ENCODE results near the gene EPHA1.

Gene EPHA1

DNA sequence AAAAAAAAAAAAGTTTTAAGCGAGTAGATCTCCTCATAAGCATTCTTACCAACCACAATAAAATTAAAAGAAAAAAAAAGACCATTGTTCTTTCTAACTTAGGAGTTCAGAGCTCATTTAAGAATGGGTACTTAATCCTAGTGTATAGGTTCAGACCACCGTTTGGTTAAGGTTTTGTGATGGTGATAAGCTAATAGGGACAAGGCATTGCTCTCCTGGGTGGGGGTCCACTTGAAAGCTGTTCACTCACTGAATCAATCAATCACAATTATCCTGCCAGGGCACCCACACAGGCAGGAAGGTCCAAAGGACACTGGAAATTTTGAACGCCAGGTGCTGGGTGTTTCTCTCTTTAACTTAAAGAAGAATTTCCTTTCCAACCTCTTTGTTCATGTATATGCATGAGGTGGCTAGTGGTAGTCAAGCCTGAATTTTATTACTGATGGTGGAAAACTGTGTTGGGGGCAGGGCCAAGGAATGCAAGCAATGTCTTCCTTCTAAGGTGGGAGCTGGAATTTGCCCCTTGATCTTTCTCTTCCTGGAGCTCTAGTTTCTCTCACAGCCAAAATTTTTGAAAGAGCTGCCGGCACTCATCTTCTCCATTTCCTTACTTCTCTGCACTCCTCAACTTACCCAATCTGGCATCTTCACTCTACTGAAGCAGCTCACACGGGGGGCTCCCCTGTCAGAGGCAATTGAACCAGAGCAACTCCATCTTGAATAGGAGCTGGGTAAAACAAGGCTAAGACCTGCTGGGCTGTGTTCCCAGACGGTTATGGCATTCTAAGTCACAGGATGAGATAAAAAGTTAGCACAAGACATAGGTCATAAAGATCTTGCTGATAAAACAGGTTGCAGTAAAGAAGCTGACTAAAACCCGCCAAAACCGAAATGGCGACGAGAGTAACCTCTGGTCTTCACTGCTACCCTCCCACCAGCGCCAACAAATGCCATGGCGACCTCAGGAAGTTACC is 38.7 kb downstream of the EPHA1 start:
- TF ChIP-seq, protein P1, sequence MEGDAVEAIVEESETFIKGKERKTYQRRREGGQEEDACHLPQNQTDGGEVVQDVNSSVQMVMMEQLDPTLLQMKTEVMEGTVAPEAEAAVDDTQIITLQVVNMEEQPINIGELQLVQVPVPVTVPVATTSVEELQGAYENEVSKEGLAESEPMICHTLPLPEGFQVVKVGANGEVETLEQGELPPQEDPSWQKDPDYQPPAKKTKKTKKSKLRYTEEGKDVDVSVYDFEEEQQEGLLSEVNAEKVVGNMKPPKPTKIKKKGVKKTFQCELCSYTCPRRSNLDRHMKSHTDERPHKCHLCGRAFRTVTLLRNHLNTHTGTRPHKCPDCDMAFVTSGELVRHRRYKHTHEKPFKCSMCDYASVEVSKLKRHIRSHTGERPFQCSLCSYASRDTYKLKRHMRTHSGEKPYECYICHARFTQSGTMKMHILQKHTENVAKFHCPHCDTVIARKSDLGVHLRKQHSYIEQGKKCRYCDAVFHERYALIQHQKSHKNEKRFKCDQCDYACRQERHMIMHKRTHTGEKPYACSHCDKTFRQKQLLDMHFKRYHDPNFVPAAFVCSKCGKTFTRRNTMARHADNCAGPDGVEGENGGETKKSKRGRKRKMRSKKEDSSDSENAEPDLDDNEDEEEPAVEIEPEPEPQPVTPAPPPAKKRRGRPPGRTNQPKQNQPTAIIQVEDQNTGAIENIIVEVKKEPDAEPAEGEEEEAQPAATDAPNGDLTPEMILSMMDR (IDR thresholded peaks at IDR 0.05; ENCODE audit: poor library complexity, severe bottlenecking): no peak
- no peaks in the 10 kb centered on the region for H3K9me3 ChIP-seq (ENCODE audit: severe bottlenecking)
- no peak overlapping the region for H3K4me3 ChIP-seq (ENCODE audit: severe bottlenecking)
- no peaks in the 10 kb centered on the region for H3K36me3 ChIP-seq (ENCODE audit: low read depth)
- no peak overlapping the region for H3K27ac ChIP-seq (ENCODE audit: poor library complexity, severe bottlenecking)
- H3K4me1 ChIP-seq (ENCODE audit: insufficient read depth, poor library complexity, severe bottlenecking): peaks cover 20% of the 10 kb centered on the region
- ATAC-seq (ENCODE audit: low read depth) (no peak), DNase-seq (ENCODE audit: low spot score) (no peak)
- H3K27me3 ChIP-seq (ENCODE audit: insufficient read depth, poor library complexity, severe bottlenecking): peaks cover 3% of the 10 kb centered on the region

DNA sequence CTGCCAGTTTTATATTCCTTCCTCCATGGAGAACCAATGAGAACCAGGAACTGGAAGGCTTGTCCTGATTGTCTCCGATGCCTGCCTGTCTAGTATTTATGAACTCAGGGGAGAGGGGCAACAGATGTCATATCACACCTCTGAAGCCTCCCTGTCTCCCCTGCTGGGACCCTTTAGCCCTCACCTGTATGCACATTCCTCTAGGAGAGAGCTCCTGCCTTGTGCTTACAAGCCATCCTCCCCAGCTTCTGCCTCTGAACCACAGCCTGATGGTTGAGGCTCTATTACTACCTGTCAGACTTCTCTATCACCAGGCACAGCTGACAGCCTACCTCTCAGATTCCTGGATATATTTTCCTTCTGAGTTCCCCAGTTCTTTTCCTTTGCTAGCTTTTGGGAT is 40.3 kb downstream of the EPHA1 start:
- no peak for DNase-seq (ENCODE audit: low spot score)
- H3K4me1 ChIP-seq (ENCODE audit: insufficient read depth, poor library complexity, severe bottlenecking): peaks cover 17% of the 10 kb centered on the region
- no peaks in the 10 kb centered on the region for H3K36me3 ChIP-seq (ENCODE audit: low read depth)
- H3K27me3 ChIP-seq (ENCODE audit: insufficient read depth, poor library complexity, severe bottlenecking): peaks cover 17% of the 10 kb centered on the region
- TF ChIP-seq, protein P1 (IDR thresholded peaks at IDR 0.05; ENCODE audit: poor library complexity, severe bottlenecking): no peak
- ATAC-seq (ENCODE audit: low read depth): no peak
- H3K27ac ChIP-seq (ENCODE audit: poor library complexity, severe bottlenecking): no peak overlapping the region
- H3K4me3 ChIP-seq (ENCODE audit: severe bottlenecking): no peak overlapping the region
- H3K9me3 ChIP-seq (ENCODE audit: severe bottlenecking): no peaks in the 10 kb centered on the region

DNA sequence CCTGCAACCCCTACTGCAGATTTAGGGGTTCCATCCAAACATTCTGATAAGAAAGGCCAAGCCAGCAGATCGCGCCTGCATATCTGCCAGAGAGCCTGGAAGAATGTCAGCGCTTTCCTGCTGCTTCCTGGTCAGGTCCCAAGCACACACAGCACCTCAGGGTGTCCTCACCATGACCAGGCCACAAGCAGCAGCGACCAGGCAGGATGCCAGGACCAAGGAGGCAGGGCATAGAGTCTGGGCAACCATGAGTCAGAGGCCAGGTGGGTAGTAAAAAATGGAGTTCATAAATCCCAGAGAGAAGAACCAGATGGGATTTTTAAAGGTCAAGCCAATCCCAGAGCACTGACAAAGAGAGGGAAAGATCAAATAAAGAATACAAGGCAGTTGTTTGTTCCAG is 40.7 kb downstream of the EPHA1 start:
- DNase-seq (ENCODE audit: low spot score) (no peak), ATAC-seq (ENCODE audit: low read depth) (peak; percentile 68)
- Histone ChIP-seq H3K4me3 (ENCODE audit: severe bottlenecking) (no peak overlapping the region), H3K27me3 (ENCODE audit: insufficient read depth, poor library complexity, severe bottlenecking) (peaks cover 22% of the 10 kb centered on the region), H3K27ac (ENCODE audit: poor library complexity, severe bottlenecking) (no peak overlapping the region), H3K4me1 (ENCODE audit: insufficient read depth, poor library complexity, severe bottlenecking) (peaks cover 17% of the 10 kb centered on the region), H3K36me3 (ENCODE audit: low read depth) (no peaks in the 10 kb centered on the region), H3K9me3 (ENCODE audit: severe bottlenecking) (no peaks in the 10 kb centered on the region)
- TF ChIP-seq, protein P1 (IDR thresholded peaks at IDR 0.05; ENCODE audit: poor library complexity, severe bottlenecking): no peak

DNA sequence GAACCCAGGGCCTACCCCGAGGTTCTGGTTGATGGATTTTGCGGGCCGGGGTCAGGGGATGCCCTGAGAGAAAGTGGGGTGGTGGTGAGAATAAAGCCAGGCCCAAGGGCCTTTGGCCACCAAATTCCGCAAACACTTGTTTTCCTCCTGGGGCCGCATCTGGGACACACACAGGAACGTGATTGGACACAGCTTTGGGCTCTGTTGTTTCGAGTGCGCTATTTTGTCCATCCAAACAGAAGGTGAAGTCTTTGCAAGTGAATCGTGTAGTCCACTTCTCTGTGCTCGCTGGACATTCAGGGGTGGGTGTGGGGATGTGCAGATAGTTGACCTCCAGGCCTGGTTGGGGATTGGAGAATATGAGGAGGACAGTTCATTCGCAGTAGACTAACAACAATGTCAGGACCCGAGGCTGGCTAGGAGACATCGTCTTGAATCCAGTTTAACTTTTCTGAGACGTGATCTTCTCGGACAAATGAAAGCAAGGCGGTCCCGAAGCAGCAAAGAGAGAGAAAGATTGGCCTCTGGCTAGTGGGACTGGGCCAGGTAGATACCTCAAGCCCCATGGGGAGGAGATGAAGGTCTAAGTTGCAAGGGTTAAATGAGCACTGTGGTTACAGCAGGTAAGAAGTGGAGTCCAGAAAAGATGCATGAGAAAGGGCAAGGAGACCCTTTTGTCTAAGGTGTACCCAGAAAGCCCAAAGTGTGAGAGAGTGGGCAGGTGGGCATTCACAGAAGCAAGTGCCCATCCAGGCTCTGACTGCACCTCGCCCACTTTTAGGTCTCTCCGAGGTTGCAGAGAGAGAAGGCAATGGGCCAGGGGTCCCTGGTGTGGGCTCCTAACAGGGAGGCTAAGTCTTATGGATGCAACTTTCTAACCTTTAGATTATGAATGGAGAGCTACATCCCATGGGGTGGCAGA is 45.4 kb downstream of the EPHA1 start:
- no peak for ATAC-seq (ENCODE audit: low read depth)
- H3K27me3 ChIP-seq (ENCODE audit: insufficient read depth, poor library complexity, severe bottlenecking): peaks cover 43% of the 10 kb centered on the region
- no peak for DNase-seq (ENCODE audit: low spot score)
- H3K4me1 ChIP-seq (ENCODE audit: insufficient read depth, poor library complexity, severe bottlenecking): peaks cover 4% of the 10 kb centered on the region
- H3K36me3 ChIP-seq (ENCODE audit: low read depth): no peaks in the 10 kb centered on the region
- H3K9me3 ChIP-seq (ENCODE audit: severe bottlenecking): no peaks in the 10 kb centered on the region
- H3K27ac ChIP-seq (ENCODE audit: poor library complexity, severe bottlenecking): no peak overlapping the region
- TF ChIP-seq, protein P1 (IDR thresholded peaks at IDR 0.05; ENCODE audit: poor library complexity, severe bottlenecking): no peak
- peak overlapping the region; percentile 32 for H3K4me3 ChIP-seq (ENCODE audit: severe bottlenecking)

Data from RWPE2 (cell line).